Colon (tissue), 2 donors: ENCODE results near the gene TMCO4.

Source experiments
- FAIRE-seq: peaks from 2 replicates; lab custom pipeline; 2012; peaks lifted over from hg19 to GRCh38; lab: Jason Lieb, UNC
- donor health status: control.
- donor health status: control.

Gene TMCO4

DNA sequence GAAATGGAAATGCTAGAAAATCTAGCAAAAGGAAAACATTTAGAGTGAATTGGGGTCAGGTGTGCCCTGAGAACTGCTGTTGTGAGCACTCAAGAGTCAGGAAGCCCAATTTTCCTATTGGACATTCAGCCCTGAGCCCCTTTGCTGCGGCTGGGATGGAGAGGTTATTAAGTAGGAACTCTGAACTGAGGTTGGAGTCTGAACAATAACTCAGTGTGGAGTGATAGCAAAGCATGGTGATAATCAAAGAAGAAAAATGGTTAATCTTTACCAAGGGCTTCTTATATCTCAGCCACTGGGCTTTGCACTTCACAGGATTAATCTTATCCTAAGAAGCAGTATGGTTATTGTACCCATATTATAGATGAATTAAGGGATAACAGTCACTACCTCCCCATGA lies 52.0 kb downstream of the TMCO4 start:
- FAIRE-seq: no peak

DNA sequence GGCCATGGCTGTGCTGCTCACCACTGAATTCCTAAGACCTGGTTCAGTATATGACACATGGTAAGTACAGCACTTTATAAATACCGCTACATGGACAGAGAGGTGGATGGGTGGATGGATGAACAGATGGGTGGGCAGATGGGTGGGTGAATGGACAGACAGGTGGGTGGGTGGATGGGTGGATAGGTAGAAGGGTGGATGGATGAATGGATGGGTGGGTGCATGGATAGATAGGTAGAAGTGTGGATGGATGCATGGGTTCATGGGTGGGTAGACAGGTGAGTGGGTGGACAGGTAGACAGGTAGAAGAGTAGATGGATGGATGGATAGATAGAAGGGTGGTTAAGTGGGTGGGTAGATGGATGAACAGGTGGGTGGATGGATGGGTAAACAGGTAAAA lies 54.8 kb downstream of the TMCO4 start:
- no peak for FAIRE-seq

DNA sequence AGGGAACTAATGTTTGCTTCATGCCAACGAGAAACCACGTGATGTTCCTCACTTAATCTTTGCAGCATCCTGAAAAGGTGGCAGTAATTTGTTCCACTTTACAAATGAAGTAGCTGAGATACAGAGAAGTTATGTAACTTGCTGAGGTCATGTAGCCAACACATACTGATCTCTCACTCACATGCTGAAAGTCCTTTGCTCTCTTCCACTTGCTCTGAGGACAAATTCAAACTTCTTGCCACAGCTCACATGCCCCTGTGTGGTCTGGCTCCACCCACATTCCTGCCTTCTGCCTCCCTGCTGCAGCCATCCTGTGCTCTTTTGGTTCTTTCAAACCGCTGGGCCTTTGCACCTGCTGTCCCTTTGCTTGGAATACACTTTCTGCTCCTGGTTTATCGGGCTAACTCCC lies 55.4 kb downstream of the TMCO4 start:
- FAIRE-seq: no peak

DNA sequence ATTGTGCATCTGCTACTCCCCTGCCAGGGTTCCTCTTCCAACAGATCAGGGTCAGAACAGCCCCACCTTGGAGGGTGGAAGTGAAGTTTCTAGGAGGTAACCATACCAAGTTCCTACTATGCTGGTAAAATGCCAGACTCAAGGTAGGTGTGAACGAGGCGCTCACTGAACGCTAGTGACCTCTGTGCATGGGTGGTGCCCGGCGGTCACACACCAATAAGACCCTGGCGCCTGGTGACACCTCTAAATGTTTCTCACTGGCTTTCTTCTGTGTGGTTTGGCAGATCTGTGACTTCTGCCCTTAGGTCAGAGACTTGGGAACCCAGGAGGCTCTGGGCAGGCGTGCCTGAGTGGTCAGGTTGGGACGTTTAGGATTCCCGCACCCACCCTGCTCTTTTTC lies 55.9 kb downstream of the TMCO4 start:
- no peak for FAIRE-seq

DNA sequence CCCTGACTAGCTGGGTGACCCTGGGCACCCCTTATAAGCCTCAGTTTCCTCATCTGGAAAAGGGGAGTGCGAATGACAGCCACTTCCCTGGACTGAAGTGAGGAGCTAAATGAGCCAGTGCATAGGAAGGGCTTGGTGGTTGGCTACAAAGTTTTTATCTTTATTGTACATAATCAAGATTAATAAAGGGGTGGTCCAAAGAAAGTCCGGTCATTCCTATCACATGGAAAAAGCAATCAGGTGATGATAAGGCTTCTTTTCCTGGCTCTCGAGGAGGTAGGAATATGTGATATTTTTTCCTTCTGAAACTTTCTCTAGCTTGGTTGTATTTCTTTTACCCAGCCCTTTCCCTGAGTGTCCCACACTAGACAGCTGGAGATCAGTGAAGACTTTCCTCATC lies 56.5 kb downstream of the TMCO4 start:
- no peak for FAIRE-seq

DNA sequence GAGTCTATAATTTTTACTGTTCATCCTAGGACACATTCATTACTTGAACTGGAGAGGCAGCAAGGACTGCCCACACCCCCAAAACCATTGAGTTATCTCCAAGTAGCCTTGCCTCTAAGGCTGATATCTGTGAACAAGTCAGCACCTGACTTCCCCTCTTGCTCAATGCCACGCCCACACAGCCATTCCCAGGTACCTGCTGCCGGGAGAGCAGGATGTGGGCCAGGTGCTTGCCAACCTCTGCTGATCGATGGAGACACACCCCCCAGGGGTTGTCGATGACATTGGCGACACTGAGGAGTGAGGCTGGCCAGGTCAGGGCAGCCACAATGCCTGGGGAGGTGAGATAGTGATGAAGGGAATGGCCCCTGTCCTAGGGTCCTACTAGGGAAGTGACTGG lies 60.1 kb downstream of the TMCO4 start:
- FAIRE-seq: no peak

DNA sequence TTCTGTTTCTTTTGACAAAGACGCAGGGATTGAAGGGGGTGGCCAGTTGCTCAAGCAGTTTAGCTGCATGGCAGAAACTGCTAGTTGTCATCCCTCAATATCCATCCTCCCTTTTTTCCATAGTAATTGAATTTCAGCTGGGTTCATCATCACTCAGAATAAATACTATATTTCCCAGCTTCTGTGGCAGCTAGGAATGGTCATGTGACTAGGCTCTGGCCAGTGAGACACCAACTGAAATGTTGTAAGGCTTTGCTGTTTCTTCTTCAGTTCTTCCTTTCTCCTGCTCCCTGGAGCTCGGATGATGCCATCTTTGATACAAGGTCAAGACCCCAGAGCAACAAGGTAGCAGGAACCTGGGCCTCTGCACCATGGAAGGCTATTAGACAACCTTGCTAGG lies 61.0 kb downstream of the TMCO4 start:
- FAIRE-seq: no peak

DNA sequence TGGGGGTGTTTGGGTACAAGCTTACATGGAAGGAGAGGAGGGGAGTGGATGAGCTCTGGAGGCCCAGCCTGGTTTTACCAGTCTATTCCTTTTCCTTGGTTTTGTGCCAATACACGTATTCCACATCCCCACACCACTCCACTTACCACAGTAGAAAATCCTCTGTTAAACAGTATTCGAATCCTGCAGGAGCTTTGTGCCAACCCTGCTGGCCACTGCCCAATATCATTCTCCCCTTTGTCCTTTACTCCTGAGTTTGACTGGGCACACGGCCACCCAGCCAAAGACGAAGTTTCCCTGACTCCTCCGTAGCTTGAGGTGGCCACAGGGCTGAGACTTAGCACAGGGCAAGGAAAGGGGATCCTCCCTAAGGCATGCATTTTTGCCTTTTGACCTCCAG lies 61.6 kb downstream of the TMCO4 start:
- no peak for FAIRE-seq

DNA sequence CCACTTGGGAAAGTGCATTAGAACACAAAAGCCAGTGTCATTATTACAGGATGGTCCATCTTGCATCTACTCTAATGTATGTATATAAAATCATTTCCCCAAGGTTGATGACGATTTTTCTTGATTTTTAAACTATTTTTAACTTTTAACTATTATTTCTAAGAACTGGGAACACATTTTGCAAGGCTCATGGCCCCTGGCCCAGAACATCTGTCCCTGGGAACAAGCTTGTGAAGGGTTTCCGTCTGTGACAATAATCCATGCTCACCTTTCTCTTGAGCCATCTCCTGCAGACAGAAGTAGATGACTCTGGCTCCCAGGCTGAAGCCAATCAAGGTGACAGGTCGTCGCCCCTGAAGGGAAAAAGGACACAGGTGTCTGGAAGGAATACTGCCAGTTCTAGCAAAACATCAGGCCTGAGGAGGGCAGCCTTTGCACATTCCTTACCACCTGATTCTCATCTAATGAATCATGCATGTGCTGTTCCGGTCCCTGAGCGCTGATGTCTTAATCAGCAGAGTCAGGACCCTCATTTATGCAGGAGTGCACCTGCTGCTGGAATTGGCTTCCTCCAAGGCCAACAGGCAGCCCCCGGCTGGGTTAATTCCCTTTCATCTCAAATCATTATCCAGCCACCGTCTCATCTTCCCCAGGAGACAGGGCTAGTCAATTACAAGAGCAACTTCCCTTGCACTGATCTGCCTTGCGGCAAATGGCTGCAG lies 62.5 kb downstream of the TMCO4 start:
- no peak for FAIRE-seq

DNA sequence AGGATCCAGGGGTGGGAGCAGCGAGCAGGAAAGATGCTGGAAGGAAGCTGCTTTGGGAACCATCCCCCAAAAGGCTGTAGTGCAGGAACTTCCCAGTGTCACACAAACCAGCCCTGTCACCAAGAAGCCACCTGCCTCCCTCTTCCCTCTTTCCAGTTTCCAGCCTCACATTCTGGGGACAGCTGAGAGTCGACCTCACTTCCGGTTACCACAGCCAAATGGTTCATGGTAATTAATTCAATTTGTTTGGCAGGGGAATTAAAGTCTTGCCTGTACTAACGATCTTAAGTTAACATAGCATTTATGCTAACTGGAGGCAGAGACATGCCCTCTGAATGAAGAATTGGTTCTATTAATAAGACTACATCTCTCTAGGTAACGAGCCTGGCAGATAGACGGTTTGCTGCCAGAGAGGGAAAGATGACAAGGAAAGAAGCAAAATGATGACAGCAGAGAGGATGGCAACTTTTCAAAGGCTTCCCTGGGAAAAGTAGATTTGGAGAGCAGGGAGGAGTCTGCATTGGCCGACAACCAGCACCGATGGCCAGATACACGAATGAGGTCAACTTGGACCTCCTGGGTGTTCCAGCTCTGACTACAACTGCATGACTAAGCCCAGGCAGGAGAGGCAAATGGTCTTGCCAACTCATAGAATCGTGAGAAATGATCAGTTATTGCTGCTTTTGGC lies 64.1 kb downstream of the TMCO4 start:
- FAIRE-seq: no peak

DNA sequence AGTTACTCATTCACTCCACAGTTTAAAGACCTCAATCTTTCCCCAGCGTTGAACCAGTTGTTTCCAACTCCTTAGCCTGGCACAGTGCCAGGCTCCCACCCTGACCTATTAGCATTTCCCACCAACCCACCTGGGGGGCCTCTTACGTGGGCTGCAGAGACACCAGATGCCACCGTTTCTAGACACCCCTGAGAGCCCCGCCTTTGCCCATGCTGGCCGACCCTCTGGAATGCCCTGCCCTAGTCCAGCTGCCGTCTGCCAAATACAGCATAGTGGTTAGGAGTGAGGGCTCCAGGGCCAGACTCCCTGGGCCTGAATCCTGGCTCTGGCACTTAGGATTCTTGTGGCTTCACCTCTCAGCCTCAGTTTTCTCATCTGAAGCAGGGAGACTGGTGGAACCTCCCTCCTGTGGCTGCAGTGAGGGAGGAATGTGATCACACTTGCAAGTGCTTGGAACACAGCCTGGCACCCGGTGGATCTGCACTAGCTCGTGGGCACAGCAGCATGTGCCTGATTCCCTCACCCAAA lies 65.2 kb downstream of the TMCO4 start:
- no peak for FAIRE-seq

DNA sequence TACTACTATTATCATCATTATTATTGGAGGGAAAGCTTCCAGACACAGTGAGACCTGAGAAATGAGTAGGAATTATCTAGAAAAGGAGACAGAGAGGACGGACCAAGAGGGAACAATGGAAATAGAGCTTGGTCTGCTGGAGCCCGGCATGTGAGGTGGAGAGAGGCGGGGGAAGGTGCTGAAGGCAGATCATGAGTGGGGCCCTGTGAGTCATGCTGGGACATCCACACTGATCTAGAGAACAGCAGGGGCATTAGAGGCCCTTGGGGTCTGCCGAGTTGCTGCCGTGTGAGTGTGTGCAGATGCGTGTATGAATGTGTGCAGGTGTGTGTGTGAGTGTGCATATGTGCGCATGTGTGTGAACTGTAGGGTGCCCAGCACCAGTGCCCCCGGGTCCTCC lies 65.7 kb downstream of the TMCO4 start:
- no peak for FAIRE-seq

DNA sequence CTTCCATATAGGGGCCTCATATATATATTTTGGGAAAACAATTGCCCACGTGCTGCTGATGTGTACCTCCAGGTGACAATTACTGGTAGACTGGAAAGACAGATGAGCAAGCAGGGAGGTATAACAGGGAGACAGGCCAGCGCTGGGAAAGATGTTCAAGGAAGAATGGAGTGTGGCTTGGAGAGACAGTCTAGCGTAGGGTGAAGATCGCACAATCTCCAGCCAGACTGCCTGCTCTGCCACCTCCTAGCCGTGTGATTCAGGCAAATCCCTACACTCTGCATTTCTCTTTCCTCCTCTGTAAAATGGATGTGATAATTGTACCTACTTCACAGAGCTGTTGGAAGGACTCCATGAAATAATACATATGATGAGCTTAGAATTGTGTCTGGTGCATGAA lies 66.1 kb downstream of the TMCO4 start:
- FAIRE-seq: no peak

DNA sequence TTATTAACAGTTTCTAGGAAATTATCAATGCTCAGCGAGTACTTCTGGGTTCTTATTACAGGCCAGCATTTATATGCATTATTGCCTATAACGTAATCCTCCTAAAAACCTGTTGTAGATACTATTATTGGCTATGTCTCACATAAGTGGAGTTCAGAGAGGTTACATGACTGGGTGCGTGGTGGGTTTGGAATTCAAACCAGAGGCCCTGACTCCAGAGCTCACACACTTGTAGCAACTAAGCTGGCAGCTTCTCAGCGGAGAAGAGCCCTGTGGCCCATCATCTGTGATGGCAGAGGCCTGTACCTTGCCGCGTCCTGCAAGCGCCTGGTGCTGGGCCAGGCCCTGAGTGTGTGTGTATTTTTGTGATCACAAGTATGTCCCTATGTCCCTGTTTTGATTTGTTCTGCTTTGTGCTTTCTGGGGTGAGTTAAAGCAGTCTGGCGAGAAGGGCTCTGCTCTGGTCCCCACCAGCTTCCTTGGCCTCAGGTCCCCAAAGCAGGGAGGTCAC lies 68.3 kb downstream of the TMCO4 start:
- no peak for FAIRE-seq

DNA sequence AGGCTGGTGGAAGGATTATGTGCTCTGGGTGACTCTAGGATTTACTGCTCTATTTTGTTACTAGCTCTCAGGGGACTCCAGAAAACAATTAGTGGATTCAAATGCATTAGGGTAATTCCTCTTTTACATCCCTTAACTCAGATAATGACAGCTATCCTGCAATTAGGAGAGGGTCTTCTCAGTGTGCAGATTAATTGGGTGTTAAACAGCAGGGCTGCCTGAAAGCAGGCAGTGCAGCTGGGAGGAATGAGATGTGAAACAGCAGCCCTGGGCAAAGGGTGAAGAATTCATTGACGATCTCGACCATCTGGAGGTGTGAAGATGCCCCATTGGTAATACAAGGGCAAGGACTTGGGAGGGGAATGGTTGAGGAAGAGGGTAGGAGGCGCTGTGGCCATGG lies 68.9 kb downstream of the TMCO4 start:
- no peak for FAIRE-seq

DNA sequence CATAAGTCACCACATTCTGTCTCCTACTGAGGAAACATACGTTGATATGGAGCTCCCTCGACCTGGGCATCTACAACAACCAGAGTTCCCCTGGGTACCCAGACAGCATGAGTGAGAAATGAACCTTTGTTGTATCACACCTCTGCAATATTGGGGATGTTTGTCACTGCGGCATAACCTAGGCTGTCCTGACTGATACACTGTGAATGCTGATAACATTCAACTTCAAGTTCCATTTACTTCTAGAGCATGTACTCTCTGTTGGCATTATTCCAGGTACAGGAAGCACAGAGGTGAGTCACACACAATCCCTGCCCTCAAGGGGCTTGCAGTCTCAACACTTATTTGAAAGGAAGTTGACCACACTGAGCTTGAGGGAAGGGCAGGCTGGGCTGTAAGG lies 69.5 kb downstream of the TMCO4 start:
- FAIRE-seq: no peak

DNA sequence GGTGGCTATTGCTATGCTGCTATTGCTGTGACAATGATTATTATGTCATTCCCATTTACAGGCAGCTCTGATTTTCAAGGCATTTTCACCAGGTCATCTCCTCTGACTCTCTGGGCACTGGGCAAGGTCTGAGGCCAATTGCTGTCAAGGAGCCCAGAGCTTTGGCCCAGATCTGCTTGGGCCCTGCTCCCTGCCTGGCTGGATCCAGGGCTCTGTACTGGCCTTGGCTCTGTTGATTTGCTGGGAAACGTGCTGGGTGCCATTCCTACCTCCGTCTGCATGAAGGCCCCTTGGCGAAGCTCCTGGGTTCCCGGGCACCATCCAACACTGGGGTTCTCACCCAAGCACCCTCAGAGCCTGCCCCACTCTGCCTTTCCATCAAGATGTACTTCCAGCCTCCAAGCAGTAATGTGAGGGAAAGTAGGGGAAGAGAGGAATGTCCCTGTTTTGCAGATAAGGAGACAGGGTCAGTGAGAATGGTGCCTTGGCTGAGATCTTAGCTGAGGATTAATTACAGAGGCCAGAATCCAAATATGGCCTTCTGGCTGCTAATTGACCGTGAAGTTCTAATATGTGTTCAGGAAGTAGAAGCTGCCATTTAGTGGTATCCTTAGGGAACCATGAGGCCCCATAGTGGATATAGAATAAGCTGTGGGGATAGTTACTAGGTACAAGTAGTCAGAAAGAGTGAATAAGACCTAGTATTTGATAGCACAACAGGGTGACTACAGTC lies 71.1 kb downstream of the TMCO4 start:
- FAIRE-seq: no peak

DNA sequence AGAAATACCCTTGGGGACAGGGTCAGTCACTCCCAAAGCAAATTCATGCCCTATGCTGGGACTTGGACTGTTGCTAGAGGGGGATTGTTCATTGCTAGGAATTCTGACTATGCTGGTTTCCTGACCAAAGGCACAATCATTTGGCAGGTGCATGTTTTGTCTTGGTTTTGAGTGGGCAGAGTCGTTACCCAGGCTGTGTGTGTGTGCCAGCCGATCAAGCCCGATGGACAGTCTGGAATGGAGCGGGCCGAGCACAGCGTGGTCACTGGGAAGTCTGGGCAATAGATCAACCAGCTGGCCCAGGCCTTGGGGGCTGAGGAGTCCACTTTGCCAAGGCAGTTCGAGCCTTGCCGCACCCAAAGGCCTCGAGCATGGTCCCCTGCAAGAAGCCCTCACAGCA lies 74.1 kb downstream of the TMCO4 start:
- no peak for FAIRE-seq

DNA sequence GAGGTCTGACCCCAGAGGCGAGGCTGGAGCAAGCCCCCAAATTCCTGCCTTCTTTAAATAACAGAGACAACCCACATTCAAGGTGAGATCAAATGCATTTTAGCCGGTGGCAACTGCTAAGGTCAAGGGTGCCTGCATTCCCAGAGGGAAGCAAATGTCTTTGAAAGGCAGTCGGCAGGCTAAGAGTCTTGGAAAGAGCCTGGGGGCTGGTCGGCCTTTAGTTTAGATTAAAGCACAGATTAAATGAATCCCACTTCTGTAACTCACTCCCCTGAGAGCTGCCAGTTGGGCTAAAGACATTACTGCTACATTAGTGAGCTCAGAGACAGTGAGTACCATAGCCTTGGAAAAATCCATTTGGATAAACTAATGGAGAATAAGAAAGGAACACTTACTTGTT lies 75.8 kb downstream of the TMCO4 start:
- no peak for FAIRE-seq

DNA sequence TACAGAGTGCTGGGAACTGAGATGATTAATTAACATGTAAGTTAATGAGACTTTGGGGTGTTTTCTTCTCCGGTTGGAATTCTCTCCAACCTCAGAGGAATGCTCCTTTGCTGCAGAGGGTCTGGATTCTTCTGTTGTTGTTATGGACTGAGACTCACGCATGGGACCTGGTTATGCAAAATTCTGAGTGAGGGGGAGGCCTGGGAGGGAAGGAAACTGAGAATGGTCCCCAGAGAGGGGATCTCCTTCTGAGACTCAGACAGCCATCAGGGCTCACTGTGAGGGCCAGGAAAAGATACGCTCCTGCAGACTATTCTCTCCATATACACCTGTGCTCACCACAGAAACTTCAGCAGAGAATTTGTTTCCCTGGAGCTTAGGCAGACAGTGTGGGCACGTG lies 78.7 kb downstream of the TMCO4 start:
- no peak for FAIRE-seq

DNA sequence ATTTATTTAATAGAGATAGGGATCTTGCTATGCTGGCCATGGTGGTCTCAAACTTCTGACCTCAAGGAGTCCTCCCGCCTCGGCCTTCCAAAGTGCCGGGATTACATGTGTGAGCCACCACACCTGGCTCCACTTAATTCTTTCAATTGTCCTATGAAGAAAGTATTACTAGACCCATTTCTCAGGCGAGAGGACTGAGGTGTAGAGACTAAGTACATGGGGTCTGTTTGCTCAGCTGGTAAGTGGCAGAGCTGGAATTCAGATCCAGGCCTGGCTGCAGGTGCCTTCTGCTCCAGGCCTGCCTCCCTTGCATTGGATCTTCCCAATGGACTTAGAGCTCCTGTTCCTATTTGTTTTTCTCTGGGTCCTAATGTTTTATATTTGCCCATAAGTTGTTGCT lies 79.5 kb downstream of the TMCO4 start:
- FAIRE-seq: no peak

DNA sequence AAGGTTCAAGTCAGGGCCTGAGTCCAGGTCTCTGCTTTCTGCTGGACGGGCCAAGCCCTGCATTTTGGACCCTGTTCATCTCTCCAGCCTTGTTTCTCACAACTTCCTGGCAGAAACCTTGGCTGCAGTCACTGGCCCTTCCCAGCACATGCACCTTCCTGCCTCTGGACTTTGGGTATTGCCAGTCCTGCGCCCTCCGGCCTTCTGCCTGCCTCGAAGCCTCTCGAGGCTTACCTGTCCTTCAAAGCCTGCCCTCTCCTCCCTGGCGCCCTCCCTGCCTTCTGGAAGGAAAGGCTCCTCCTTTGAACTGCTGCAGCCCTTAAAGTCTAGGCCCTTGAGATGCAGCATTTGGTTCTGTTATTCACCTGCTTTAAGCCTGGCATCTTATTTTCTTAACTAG lies 82.2 kb downstream of the TMCO4 start:
- FAIRE-seq: no peak
